ENCODE measurements around the gene IMPDH1.

IMPDH1 gene

GRCh38 chr7:128405471-128406313, 4.1 kb downstream of the IMPDH1 start:
- peak; percentile 73 for DNase-seq

GRCh38 chr7:128404886-128405470, 4.8 kb downstream of the IMPDH1 start:
- DNase-seq = no peak

GRCh38 chr7:128404143-128404681, 5.6 kb downstream of the IMPDH1 start:
- DNase-seq = no peak

- no peak for DNase-seq
These were observed 6.1 kb downstream of the IMPDH1 start for GRCh38 chr7:128403676-128404075.

GRCh38 chr7:128402356-128402755, 7.4 kb downstream of the IMPDH1 start:
- DNase-seq = no peak

- DNase-seq = no peak
These were observed 9.2 kb downstream of the IMPDH1 start for GRCh38 chr7:128400566-128400965.

- no peak for DNase-seq
These were observed 9.8 kb downstream of the IMPDH1 start for GRCh38 chr7:128399991-128400390.

GRCh38 chr7:128398841-128399135, 11.0 kb downstream of the IMPDH1 start:
- DNase-seq = no peak

GRCh38 chr7:128398016-128398840, 11.6 kb downstream of the IMPDH1 start:
- peak; percentile 45 for DNase-seq

- no peak for DNase-seq
These were observed 13.4 kb downstream of the IMPDH1 start for GRCh38 chr7:128396357-128396756.

GRCh38 chr7:128395748-128396147, 14.0 kb downstream of the IMPDH1 start:
- no peak for DNase-seq

- no peak for DNase-seq
These were observed 14.8 kb downstream of the IMPDH1 start for GRCh38 chr7:128394904-128395496.

- no peak for DNase-seq
These were observed 16.1 kb downstream of the IMPDH1 start for GRCh38 chr7:128393526-128394330.

- DNase-seq = no peak
These were observed 17.1 kb downstream of the IMPDH1 start for GRCh38 chr7:128392446-128393327.

- no peak for DNase-seq
These were observed 18.0 kb downstream of the IMPDH1 start for GRCh38 chr7:128391805-128392204.

- no peak for DNase-seq
These were observed 18.8 kb downstream of the IMPDH1 start for GRCh38 chr7:128390871-128391565.

GRCh38 chr7:128389618-128390329, 20.0 kb downstream of the IMPDH1 start:
- DNase-seq = no peak

GRCh38 chr7:128389085-128389617, 20.6 kb downstream of the IMPDH1 start:
- no peak for DNase-seq

- DNase-seq = no peak
These were observed 21.7 kb downstream of the IMPDH1 start for GRCh38 chr7:128388145-128388485.

Data from CD4-positive, alpha-beta T cell treated with Interleukin-21 for 1 hour (primary cell).